GM18519 (cell line): Measurements from ENCODE around the gene ZBTB8OS.
"Not testable (repeated sequence)": the region's sequence is repeated elsewhere in the genome, so short reads cannot be mapped to it uniquely, and the experiment has no call there.

Experiments used
- ATAC-seq: cut with Tn5 transposase; IDR thresholded peaks from one replicate; pipeline ENCODE4 v1.9.1; 2021; ENCODE audit warnings: mild to moderate bottlenecking, moderate library complexity; ENCODE audit not compliant: unreplicated experiment, low FRiP score

Gene ZBTB8OS

GRCh38 chr1:32650248-32650751 lies at the start of gene ZBTB8OS:
ZBTB8OS (minus strand) TSS chr1:32650550; CDS start chr1:32650529, 21 bp downstream.
- ATAC-seq, result peak; percentile 41

GRCh38 chr1:32696996-32697395 lies 46.6 kb upstream of the ZBTB8OS start:
- ATAC-seq, result not testable (repeated sequence)

- ATAC-seq, result no peak
Observed at GRCh38 chr1:32696041-32696440, 45.7 kb upstream of the ZBTB8OS start.

GRCh38 chr1:32695098-32695904 lies 45.0 kb upstream of the ZBTB8OS start:
- no peak for ATAC-seq

GRCh38 chr1:32693455-32694174 lies 43.3 kb upstream of the ZBTB8OS start:
- ATAC-seq, result no peak

GRCh38 chr1:32686387-32686786 lies 36.0 kb upstream of the ZBTB8OS start:
- no peak for ATAC-seq

GRCh38 chr1:32685498-32685897 lies 35.1 kb upstream of the ZBTB8OS start:
- no peak for ATAC-seq

GRCh38 chr1:32684167-32684811 lies 33.9 kb upstream of the ZBTB8OS start:
- no peak for ATAC-seq

- no peak for ATAC-seq
Observed at GRCh38 chr1:32683397-32683796, 33.0 kb upstream of the ZBTB8OS start.

GRCh38 chr1:32681999-32682398 lies 31.6 kb upstream of the ZBTB8OS start:
- no peak for ATAC-seq

- ATAC-seq, result no peak
Observed at GRCh38 chr1:32681509-32681908, 31.2 kb upstream of the ZBTB8OS start.

GRCh38 chr1:32680642-32681041 lies 30.3 kb upstream of the ZBTB8OS start:
- no peak for ATAC-seq

- not testable (repeated sequence) for ATAC-seq
Observed at GRCh38 chr1:32679993-32680392, 29.6 kb upstream of the ZBTB8OS start.

- no peak for ATAC-seq
Observed at GRCh38 chr1:32676945-32677344, 26.6 kb upstream of the ZBTB8OS start.

- ATAC-seq, result not testable (repeated sequence)
Observed at GRCh38 chr1:32668716-32669115, 18.4 kb upstream of the ZBTB8OS start.

- no peak for ATAC-seq
Observed at GRCh38 chr1:32666901-32667566, 16.7 kb upstream of the ZBTB8OS start.

- no peak for ATAC-seq
Observed at GRCh38 chr1:32665915-32666314, 15.6 kb upstream of the ZBTB8OS start.

- no peak for ATAC-seq
Observed at GRCh38 chr1:32659581-32659980, 9.2 kb upstream of the ZBTB8OS start.

- ATAC-seq, result no peak
Observed at GRCh38 chr1:32652244-32652962, 2.1 kb upstream of the ZBTB8OS start.
